AG10803 (cell line): ENCODE measurements around the gene PYDC1.

ENCODE experiments used
- DNase-seq: peaks from one replicate; pipeline ENCODE4 v3.0.0; 2010; ENCODE audit warnings: low read depth
- H3K4me3 ChIP-seq: 2 replicates; pipeline ENCODE4 v1.5.1; 2011; ENCODE audit warnings: mild to moderate bottlenecking, low read length, control low read depth
- CTCF ChIP-seq: conservative IDR thresholded peaks from 2 replicates; pipeline ENCODE4 v1.5.1; 2011; ENCODE audit warnings: mild to moderate bottlenecking, low read length, control low read depth, inconsistent platforms

The PYDC1 gene

DNA sequence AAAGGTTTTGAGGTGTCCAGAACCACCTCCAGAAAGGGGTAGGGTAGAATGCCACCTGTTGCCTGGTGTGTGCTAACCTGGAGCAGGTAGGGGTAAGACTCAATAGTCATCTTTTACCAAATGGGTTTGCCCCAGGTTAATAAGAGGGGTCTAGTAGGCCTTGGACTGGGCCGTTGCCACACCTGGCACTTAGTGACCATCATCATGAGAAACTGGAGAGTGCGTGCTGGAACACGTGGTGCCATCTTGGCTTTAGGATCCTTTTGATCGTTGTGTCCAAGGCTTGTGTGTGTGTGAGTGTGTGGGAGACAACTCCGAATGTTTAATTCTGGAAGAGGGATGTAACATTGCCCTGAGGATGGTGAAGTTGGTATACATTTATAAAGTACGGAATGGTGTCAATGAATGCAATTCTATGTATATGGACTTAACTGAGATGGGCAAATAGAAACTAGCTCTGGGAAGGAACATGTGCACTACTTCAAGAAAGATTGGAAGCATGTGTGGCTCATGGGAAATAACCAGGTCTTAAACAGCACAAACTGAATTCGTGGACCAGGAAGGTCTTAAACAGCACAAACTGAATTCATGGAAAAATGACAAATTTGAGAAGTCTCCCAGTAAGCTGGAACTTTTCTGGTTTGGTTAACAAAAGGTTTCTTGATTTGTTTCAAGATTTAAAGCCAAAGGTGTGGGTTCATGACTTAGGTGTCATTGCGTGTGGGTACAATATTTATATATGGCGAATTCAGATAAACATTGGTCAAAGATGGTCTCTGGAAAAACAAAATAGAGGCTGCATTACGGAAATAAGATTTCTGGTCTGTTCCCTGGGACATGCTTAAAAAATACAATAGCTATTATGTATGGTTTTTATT lies 29.8 kb downstream of the PYDC1 start:
- H3K4me3 ChIP-seq = no peak overlapping the region
- DNase-seq = no peak
- no peak for TF ChIP-seq CTCF

- no peak for DNase-seq
- H3K4me3 ChIP-seq = no peak overlapping the region
- TF ChIP-seq CTCF = no peak
These were observed 30.8 kb downstream of the PYDC1 start for GRCh38 chr16:31186176-31186575.

GRCh38 chr16:31185339-31185738 lies 31.6 kb downstream of the PYDC1 start:
- DNase-seq = no peak
- no peak for TF ChIP-seq CTCF
- no peak overlapping the region for H3K4me3 ChIP-seq

GRCh38 chr16:31184888-31185287 lies 32.0 kb downstream of the PYDC1 start:
- no peak for DNase-seq
- no peak for TF ChIP-seq CTCF
- H3K4me3 ChIP-seq = no peak overlapping the region

GRCh38 chr16:31183432-31184428 lies 33.2 kb downstream of the PYDC1 start:
- no peak for TF ChIP-seq CTCF
- DNase-seq = no peak
- H3K4me3 ChIP-seq = no peak overlapping the region; the same call in 1 of the 2 replicates

DNA sequence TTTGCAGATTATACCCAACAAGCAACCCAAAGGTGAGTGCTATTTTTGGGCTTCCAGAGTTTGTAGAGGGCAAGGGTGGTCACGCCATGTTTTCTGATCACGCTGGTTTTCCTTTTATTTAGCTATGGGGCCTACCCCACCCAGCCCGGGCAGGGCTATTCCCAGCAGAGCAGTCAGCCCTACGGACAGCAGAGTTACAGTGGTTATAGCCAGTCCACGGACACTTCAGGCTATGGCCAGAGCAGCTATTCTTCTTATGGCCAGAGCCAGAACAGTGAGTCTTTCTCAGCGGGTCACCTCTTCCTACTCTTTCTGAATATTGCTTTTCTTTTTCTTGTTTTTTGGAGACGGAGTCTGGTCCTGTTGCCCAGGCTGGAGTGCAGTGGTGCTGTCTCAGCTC lies 34.5 kb downstream of the PYDC1 start:
- TF ChIP-seq CTCF = no peak
- no peak for DNase-seq
- peak overlapping the region; percentile 94 for H3K4me3 ChIP-seq
